Vagina (tissue), 2 donors: ENCODE data around the gene OAS1.

Experiments
- CTCF ChIP-seq, 3 experiments: fragments of 450-650 bp in 2 of 3; fragments of 200-600 bp in 1 of 3; sonication (generic) in 1 of 3; IDR thresholded peaks; one replicate each; pipeline ENCODE4 v1.5.1; 2017 to 2019; ENCODE audit warnings: antibody characterized with exemption in 3 of 3, mild to moderate bottlenecking in 2 of 3, moderate library complexity in 2 of 3
- POLR2A ChIP-seq, 2 donors: fragments of 450-650 bp; IDR thresholded peaks; one replicate each; pipeline ENCODE4 v1.6.1; 2017; ENCODE audit warnings: antibody characterized with exemption in 2 of 2, mild to moderate bottlenecking in 2 of 2, moderate library complexity in 2 of 2

- TF ChIP-seq POLR2A (IDR thresholded peaks at IDR 0.05) (no peak), CTCF (IDR thresholded peaks at IDR 0.05) (no peak)
Observed at GRCh38 chr12:112901271-112901670, 5.5 kb upstream of the OAS1 start.
